HG03442 (cell line): ENCODE measurements around the gene SPPL3.
A peak's percentile ranks its signal among the peaks of the same experiment; 100 is the strongest.
"Not testable (repeated sequence)": the region's sequence is repeated elsewhere in the genome, so short reads cannot be mapped to it uniquely, and the experiment has no call there.

Experiments
- ATAC-seq: cut with Tn5 transposase; IDR thresholded peaks from one replicate; pipeline ENCODE4 v1.9.1; 2021; ENCODE audit warnings: mild to moderate bottlenecking, moderate library complexity; ENCODE audit not compliant: unreplicated experiment

SPPL3 gene

DNA sequence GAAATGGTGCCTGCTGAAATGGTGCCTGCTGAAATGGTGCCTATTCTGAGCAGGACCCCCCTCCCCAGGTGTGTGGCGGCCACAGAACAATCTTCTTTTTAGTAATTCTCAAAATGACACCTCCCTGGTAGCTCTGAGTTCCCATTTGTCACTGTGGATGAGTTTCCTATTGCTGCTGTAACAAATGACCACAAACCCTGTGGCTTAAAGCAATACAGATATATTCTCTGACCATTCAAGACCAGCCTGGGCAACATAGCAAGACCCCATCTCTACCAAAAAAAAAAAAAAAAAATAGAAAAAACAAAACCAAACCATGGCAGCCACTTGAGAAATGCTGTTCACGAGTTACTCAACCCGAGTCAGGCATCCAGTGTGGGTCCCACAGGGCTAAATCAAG, 170.6 kb downstream of the SPPL3 start:
- ATAC-seq = no peak

DNA sequence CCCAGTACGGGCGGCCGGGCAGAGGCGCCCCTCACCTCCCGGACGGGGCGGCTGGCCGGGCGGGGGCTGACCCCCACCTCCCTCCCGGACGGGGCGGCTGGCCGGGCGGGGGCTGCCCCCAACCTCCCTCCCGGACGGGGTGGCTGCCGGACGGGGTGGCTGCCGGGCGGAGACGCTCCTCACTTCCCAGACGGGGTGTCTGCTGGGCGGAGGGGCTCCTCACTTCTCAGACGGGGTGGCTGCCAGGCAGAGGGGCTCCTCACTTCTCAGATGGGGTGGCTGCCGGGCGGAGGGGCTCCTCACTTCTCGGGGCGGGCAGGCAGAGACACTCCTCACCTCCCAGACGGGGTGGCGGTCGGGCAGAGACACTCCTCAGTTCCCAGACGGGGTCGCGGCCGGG, 172.0 kb downstream of the SPPL3 start:
- not testable (repeated sequence) for ATAC-seq

DNA sequence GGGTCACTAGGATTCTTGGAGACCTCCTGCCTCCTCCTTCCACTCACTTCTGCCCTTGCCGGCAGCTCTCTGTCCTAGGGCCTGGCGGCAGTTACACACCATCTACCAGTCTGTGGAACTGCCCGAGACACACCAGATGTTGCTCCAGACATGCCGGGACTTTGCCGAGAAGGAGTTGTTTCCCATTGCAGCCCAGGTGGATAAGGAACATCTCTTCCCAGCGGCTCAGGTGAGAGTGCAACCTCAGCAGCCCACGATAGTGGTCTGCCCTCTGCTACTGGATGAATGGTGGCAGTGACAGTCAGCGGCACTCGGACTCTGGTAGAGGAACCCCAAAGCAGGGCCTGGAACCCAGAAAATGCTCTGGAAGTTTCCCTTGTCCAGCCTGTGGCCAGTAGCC, 177.2 kb downstream of the SPPL3 start:
- no peak for ATAC-seq

DNA sequence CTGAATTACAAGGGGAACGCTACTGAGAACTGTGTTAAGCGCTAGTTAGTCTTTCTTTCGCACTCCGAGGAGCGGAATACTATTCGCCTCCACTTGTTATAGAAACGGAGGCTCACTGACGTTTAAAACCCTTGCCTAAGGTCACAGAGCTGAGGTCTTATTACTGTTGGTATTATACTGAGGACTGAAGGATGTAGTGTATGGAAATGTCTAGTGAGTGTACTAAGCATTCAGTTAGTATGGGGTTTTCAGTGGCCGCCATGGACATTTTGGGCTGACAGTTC, 177.7 kb downstream of the SPPL3 start:
- no peak for ATAC-seq

DNA sequence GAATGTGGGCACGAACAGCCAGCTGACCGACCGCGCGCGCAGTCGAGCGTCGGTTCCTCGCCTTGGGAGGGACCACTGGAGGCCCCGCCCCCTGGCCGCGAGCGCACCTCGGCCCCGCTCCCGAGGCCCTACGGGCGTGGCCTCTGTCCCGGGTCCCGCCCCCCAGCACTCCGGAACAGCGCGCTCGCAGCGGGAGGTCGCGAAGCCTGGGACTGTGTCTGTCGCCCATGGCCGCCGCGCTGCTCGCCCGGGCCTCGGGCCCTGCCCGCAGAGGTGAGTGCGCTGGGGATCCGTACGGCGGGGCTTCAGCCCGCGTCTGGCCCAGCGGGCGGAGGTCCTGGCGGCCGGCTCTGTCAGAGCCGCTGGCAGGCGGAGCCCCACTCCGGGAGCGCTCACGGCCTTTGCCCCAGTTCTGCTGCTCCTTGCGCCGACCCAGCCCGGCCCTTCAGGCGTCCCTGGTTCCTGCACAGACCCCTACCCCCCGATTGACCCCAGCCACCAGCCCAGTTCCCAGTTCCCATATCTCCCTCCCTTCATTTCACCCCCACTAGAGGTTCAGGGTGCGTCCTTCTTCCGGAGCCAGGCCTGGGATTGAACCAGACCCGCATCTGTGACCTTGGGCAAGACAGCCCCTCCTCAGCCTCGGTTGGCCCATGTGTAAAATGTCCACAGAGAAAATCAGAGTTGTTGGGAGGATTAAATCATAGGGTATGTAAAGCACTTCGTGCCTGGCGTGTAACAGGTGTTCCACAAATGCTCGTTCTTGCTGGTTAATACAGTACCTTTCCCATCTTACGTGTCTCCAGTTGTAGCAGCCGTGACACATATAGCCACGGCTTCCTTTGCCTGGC, 178.3 kb downstream of the SPPL3 start, which contains the start of gene ACADS:
Gene ACADS, plus strand, starts transcription at position 168 of the 851 bp plus-strand sequence. Its CDS starts 60 bp downstream, at position 228.
- ATAC-seq = peak; percentile 92

DNA sequence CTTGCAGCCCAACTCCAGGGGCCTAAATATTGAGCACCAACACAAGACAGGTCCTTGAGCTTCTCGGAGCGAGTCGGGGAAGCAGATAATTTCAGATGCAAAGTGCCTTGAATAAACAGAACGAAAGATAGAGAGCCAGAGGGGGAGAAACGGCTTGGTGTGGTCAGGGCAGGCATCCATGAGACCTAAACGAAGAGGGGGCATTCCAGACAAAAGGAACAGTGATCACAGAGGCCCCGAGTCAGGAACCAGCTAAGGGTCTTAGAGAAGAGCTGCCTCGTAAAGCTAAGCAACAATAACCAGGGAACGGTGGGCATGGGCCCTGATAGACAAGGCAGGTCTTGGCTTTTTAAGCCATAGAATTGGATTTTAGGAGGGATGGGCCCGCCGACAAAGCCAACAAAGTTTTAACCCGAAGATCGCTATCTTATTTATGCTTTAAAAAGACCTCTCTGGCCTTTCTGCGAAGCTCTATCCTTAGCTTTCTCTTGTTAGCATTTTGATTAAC, 179.0 kb downstream of the SPPL3 start:
- ATAC-seq = no peak

DNA sequence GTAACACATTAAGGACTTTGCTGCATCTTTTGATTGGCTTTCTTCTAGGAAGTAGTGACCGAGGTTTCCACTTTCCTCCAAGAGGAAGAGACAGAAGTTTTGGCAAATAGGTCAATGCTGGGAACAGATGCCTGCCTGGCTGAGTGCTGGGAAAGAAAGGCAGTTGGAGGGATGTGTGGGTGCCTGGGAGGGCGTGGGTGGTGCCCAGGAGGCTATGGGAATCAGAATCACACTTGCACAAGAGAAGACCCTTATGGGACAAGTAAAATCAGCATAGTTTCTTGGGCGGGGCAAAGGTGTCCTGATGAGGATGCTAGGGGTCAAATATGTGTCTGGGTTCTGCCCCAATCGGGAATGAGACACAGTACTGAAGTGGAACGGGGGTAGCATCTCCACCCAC, 179.4 kb downstream of the SPPL3 start:
- ATAC-seq = no peak

DNA sequence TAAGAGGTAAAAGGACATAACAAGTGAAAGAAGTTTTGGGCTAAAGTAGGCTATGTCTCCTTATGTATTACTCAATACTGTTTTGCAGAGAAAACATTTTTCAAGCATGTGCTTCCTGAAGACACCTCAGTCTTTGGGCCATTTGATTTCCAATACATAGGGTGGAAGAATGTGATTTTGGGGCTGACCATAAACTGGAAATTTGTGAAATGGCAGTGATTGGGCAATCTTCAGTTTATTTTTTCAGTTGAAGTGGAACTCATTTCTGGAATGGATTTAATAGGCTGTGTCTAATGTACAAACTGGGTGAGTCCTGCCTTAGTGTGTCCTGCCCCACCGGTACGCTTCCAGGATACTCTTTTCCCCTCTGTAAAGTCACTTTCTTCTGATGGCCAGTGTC, 181.4 kb downstream of the SPPL3 start:
- no peak for ATAC-seq

DNA sequence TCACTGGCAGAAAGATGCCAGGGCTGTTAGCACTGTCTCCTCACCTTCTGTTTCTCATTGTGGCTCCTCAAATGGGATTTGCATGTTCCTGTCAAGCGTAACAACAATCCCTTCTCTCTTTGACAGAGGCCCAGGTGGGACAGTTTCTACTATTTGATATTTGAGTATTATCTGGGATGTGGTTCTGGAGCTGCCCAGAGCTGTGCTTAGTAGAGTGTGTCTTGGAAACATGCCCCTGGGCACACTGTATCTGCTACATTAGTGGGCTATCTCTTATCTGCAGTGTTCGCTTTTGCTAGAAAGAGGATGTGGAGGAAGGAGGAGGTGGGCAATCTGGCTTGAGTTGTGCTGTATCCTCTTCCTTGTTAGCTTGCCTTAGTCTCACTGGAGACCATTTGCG, 182.3 kb downstream of the SPPL3 start:
- ATAC-seq = no peak

DNA sequence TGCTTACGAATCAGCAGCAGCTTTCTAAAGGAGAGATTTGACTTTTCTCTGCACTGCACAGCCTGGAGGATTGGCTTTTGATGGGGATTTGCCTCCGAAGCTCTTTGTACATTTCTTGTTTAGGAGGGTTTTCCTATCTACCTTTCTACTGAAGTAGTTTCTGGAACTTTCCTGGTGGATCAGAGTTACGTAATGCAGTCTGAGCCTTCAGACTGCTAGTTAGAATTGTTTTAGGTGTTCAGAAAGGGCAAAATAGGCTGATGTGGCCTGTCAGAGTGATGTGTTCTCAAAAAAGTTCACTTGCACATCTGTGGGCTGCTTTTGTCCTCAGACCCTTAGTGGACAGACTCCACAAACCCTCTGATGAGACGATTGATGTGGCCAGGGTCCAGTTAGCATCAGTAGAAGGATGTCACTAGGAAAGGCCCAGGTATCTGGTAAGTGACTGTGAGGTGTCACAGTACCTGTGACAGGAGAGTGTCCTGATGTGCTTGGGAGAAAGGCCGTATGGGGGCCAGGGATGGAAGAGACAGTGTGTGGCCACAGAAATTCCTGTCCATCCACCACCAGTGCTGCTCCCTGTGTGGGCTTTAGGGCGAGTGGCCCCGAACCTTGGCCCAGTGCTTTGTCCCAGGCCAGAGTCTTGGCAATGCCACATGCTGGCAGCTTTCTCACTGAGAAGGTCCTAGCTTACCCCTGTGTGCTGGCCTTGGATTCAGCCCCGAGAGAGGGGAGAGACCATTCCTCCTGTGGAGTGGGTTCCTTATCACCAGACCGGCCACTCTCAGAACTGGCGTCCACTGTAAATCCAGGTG, 183.0 kb downstream of the SPPL3 start:
- ATAC-seq = no peak

DNA sequence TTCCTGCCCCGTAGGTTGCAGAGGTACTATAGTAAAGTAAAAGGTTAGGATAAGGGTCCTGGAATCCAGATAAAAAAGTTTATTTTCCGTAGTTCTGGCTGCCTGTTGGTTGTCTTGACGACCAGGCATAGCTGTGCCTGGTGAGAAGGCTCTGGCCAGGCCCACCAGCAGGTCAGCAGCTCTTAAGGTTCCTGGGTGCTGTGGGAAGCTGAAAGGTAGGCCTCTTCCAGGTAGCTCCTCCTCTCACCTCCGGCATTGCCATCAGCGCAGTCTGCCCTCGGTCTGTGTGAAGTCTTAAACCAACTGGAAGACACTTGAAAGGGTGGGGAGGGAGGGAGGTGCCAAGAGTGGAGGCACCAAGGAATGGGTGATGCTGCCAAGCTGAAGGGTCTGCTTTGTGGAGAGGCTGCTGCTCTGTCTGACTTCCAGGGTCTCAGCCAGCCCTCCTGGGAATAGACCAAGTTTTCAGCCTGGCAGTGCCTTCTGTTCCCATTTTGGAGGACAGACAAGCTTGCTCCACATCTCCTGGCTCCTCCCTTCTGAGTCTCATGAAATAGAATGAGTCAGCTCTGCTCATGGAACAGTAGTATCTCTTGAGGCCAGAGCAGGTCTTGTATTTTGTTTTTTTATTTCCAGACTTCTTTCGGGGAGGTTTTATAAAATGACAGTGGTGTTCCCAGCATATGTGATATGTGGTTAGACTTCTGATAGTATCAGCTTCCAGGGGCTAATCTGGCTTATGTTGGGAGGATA, 183.7 kb downstream of the SPPL3 start:
- no peak for ATAC-seq

DNA sequence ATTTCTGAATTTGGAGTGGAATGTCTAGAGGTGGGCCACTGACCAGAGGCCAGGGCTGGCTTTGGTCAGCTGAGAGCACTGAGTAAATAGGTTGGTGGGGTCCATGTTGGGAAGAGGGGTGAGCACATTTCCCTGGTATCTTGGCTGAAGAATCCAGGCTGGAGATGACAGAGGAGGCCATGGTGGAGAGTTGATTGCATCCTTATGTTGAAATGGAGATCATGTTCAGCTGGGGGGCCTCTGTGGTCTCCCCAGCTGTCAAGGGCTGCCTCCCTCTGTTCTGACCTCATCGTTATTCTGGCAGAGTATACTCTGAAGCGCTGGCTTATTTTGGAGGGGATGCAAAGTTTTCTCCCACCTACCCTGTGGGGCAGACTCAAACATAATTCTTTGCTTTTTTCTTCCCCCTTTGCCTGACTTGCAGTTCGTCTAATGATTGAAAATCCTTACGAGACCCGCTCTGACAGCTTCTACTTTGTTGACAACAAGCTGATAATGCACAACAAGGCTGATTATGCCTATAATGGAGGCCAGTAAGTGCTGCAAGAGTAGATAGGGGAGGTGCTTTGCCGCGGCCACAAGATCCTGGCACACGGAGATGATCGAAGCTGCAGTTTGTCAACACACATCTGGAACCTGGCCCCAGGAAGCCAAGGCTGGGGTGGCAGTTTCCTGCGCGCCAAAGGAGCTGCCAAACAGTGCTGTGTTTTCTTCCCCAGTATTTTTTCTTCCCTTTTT, 184.5 kb downstream of the SPPL3 start:
- ATAC-seq = no peak

DNA sequence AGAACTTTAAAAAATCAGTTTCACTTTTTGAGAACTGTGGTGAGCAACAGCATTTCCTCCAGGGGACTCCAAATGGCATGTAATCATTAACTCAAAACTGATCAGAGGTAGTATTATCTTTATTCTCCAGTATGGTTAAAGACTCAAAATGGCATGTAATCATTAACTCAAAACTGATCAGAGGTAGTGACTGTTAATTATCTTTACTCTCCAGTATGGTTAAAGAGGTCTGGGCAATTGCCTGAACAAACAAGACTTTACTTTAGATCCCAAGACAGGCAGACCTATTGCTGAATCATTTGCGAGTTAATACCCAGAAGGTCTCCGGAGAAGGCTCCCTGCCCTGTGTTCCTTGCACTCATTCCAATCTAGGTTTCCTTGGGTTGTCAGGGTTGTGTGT, 185.1 kb downstream of the SPPL3 start:
- no peak for ATAC-seq

DNA sequence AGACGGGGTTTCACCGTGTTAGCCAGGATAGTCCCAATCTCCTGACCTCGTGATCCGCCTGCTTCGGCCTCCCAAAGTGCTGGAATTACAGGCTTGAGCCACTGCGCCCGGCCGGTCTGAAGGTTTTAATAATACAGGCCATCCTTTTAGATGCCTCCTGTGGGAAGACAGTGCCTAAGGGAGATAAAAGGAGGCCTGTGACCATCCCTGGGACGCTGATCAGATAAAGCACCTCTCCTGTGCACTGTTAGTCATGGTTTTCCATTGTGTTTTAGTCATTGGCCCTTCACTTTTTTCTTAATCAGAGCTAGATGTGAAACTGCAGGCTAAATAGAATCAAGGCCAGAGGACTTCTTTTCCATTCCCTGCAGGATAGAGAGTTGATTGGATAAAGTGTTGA, 186.1 kb downstream of the SPPL3 start:
- no peak for ATAC-seq

DNA sequence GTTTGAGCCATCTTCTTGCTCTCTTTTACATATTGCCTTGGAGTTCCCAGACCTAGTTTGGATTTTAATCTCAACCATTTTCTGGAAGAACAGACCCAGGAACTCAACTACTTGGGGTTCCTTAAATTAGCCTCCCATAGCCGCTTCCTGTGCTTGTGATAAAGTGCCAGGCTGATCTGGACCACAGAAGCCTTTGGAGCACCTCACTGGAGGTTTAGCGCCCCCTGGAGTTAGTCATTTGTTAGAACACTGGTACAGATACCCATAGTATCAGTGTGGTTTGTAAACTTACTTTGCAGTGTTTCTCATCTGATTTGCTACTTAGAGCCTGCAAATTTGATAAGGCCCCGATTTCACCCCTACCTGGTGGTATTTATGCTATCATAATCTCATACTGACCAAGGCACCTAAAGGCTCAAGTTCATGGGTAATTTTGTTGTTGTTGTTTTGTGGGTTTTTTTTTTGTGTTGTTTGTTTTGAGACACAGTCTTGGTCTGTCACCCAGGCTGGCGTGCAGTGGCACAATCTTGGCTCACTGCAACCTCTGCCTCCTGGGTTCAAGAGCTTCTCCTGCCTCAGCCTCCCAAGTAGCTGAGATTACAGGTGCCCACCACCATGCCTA, 190.2 kb downstream of the SPPL3 start:
- ATAC-seq = no peak

DNA sequence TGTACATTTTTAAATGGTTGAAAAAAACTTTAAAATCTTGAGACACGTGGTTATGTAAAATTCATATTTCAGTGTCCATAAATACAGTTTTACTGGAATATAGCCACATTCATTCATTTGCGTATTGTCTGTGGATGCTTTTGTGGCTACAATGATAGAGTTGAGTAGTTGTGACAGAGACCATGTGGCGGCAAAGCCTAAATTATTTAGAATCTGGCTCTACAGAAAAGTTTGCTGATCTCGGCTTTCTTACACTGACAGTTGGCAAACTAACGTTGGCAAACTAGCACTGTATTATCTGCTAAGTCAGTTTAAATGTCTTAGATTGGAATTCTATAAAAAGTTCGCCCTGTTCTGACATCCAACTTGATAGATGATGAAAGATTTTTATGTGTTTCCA, 191.5 kb downstream of the SPPL3 start:
- ATAC-seq = no peak
